Loucy (cell line): ENCODE data around the gene KCNK3.
A peak's percentile ranks its signal among the peaks of the same experiment; 100 is the strongest.

Experiments used
- EZH2phosphoT487 ChIP-seq: fragments of 200-600 bp; IDR thresholded peaks from 2 replicates; pipeline ENCODE4 v1.6.1; 2018; ENCODE audit warnings: antibody characterized with exemption, mild to moderate bottlenecking, moderate library complexity, borderline replicate concordance
- TF ChIP-seq, protein P1 (sequence below): fragments of 200-600 bp; sonication (generic); conservative IDR thresholded peaks from 2 replicates; pipeline ENCODE4 v1.5.1; 2014; ENCODE audit warnings: mild to moderate bottlenecking, antibody characterized with exemption, low read length

DNA sequence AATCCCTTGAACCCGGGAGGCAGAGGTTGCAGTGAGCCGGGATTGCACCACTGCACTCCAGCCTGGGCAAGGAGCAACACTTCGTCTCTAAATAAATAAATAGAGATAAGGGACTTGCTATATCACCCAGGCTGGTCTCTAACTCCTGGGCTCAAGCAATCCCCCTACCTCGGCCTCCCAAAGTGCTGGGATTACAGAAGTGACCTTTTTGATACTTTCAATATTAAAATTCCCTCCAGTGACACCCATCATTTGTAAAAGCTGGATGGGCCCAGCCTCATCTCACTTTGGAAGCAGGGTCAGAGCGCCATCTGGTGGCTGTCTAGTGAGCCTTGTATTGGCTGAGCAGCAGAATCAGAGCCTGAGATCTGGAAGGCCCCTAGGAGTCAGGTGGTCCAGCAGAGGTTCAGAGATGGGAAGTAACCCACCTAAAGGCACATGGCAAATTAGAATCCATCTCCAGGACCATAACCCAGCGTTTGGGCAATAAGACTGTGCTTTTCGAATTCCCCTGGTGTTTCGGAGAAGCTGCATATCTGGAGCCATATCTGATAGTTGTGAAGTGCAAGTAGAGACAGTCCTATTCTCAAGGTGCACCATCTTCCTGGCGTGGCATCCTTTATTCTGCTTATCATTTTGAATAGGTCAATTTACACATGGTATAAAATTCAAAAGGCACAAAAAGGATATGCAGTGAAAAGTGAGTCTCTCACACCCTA is 53.2 kb downstream of the KCNK3 start:
- TF ChIP-seq, protein P1, sequence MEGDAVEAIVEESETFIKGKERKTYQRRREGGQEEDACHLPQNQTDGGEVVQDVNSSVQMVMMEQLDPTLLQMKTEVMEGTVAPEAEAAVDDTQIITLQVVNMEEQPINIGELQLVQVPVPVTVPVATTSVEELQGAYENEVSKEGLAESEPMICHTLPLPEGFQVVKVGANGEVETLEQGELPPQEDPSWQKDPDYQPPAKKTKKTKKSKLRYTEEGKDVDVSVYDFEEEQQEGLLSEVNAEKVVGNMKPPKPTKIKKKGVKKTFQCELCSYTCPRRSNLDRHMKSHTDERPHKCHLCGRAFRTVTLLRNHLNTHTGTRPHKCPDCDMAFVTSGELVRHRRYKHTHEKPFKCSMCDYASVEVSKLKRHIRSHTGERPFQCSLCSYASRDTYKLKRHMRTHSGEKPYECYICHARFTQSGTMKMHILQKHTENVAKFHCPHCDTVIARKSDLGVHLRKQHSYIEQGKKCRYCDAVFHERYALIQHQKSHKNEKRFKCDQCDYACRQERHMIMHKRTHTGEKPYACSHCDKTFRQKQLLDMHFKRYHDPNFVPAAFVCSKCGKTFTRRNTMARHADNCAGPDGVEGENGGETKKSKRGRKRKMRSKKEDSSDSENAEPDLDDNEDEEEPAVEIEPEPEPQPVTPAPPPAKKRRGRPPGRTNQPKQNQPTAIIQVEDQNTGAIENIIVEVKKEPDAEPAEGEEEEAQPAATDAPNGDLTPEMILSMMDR: peak; percentile 90
- TF ChIP-seq EZH2phosphoT487: no peak
